B cell (primary cell): Measurements from ENCODE around the gene MPZL3. TPM values are rescaled to one million over a fixed set of nuclear protein-coding genes. Genes with fewer than 3 reads are reported as not detected.

Experiments used
- ATAC-seq: fragments of 200-7000 bp; cut with Tn5 transposase; one replicate; pipeline ENCODE4 v1.10.0; 2021; ENCODE audit warnings: low read depth, mild to moderate bottlenecking, moderate number of reproducible peaks, moderate library complexity
- CTCF ChIA-PET: fragments of 350-600 bp; sonication (Branson Sonifier 250); formaldehyde crosslinking; loops from one replicate; lab custom pipeline; 2021; ENCODE audit warnings: antibody characterized with exemption, inconsistent platforms; lab: Charles Lee
- POLR2A ChIA-PET: fragments of 350-600 bp; sonication (Branson Sonifier 250); formaldehyde crosslinking; loops from one replicate; lab custom pipeline; 2021; ENCODE audit warnings: antibody characterized with exemption; lab: Charles Lee
- DNase-seq: peaks from one replicate; pipeline ENCODE4 v3.0.0; 2013
- H2AFZ ChIP-seq: 2 replicates; pipeline ENCODE4 v1.6.1; 2012; ENCODE audit warnings: mild to moderate bottlenecking, low read depth, low read length; ENCODE audit not compliant: insufficient read depth, poor library complexity, severe bottlenecking
- H3K27ac ChIP-seq, 2 donors: 1 replicate in 1 of 2; 2 replicates in 1 of 2; pipeline ENCODE4 v1.5.1; 2012 to 2013; ENCODE audit warnings: low read length in 2 of 2, mild to moderate bottlenecking in 2 of 2, moderate library complexity in 1 of 2
- H3K27me3 ChIP-seq, 4 experiments: fragments of 200-600 bp in 1 of 4; sonication (generic) in 1 of 4; replicated peaks in 1 of 4; 1 replicate in 2 of 4; 2 replicates in 2 of 4; pipeline versions ENCODE4 v1.6.1 to v1.7.0; 2013 to 2016; ENCODE audit warnings: low read length in 3 of 4, mild to moderate bottlenecking in 2 of 4, mixed read lengths in 1 of 4, moderate library complexity in 1 of 4; ENCODE audit not compliant: insufficient read depth in 4 of 4, control insufficient read depth in 3 of 4; ENCODE audit errors: control extremely low read depth in 1 of 4
- H3K36me3 ChIP-seq, 2 experiments: replicated peaks in 1 of 2; 1 replicate in 1 of 2; 2 replicates in 1 of 2; pipeline versions ENCODE4 v1.6.1 to v1.7.1; 2013; ENCODE audit warnings: low read length in 1 of 2; ENCODE audit not compliant: insufficient read depth in 2 of 2, control insufficient read depth in 1 of 2; ENCODE audit errors: control extremely low read depth in 1 of 2, extremely low read depth in 1 of 2
- H3K4me1 ChIP-seq, 2 donors: fragments of 200-600 bp in 1 of 2; sonication (generic) in 1 of 2; 1 replicate in 1 of 2; 2 replicates in 1 of 2; pipeline versions ENCODE4 v1.5.1 to v1.6.1; 2013 to 2017; ENCODE audit warnings: low read length in 2 of 2; ENCODE audit not compliant: control insufficient read depth in 2 of 2, insufficient read depth in 2 of 2
- H3K4me2 ChIP-seq: replicated peaks from 2 replicates; pipeline ENCODE3; 2012; ENCODE audit warnings: mild to moderate bottlenecking, low read depth, low read length; ENCODE audit not compliant: poor library complexity, severe bottlenecking
- H3K4me3 ChIP-seq, 5 experiments: fragments of 200-600 bp in 1 of 5; sonication (generic) in 1 of 5; 1 replicate in 3 of 5; 2 replicates in 2 of 5; pipeline versions ENCODE4 v1.5.1 to v1.7.0; 2011 to 2016; ENCODE audit warnings: low read length in 4 of 5, mild to moderate bottlenecking in 4 of 5, low read depth in 2 of 5, control low read depth in 1 of 5, moderate library complexity in 1 of 5; ENCODE audit not compliant: insufficient read depth in 1 of 5; ENCODE audit errors: control extremely low read depth in 1 of 5, extremely low read depth in 1 of 5
- H3K79me2 ChIP-seq: fragments of 200-600 bp; sonication (generic); one replicate; pipeline ENCODE4 v1.6.0; 2016; ENCODE audit warnings: low read length; ENCODE audit not compliant: control insufficient read depth, insufficient read depth
- H3K9ac ChIP-seq: fragments of 200-600 bp; sonication (generic); 2 replicates; pipeline ENCODE4 v1.6.1; 2017; ENCODE audit warnings: mild to moderate bottlenecking, low read length, moderate library complexity
- H3K9me3 ChIP-seq, 3 donors: one replicate each; pipeline versions ENCODE4 v1.6.1 to v1.7.1; 2013; ENCODE audit warnings: low read length in 2 of 3; ENCODE audit not compliant: control insufficient read depth in 2 of 3, insufficient read depth in 1 of 3; ENCODE audit errors: control extremely low read depth in 1 of 3
- H4K20me1 ChIP-seq: 2 replicates; pipeline ENCODE4 v1.6.0; 2012; ENCODE audit warnings: mild to moderate bottlenecking, low read length; ENCODE audit not compliant: insufficient read depth, control insufficient read depth, poor library complexity, severe bottlenecking
- H3K27ac Mint-ChIP-seq: one replicate; pipeline ENCODE4 v1.8.0; 2021; ENCODE audit warnings: mixed read lengths
- H3K27me3 Mint-ChIP-seq: one replicate; pipeline ENCODE4 v1.8.0; 2021; ENCODE audit warnings: mixed read lengths
- H3K4me1 Mint-ChIP-seq: one replicate; pipeline ENCODE4 v1.8.0; 2021; ENCODE audit warnings: mixed read lengths
- H3K4me3 Mint-ChIP-seq: one replicate; pipeline ENCODE4 v1.8.0; 2021; ENCODE audit warnings: mixed read lengths
- H3K9me3 Mint-ChIP-seq: one replicate; pipeline ENCODE4 v1.8.0; 2022; ENCODE audit warnings: mixed read lengths; ENCODE audit not compliant: insufficient read depth
- EZH2 ChIP-seq: IDR thresholded peaks from 2 replicates; pipeline ENCODE4 v1.6.1; 2012; ENCODE audit warnings: borderline replicate concordance, low read depth, mild to moderate bottlenecking, moderate library complexity, low read length; ENCODE audit not compliant: insufficient read depth, poor library complexity, severe bottlenecking
- WGBS: methylation state at CpG from one replicate; pipeline ENCODE4 v1.1.5; 2013; ENCODE audit warnings: missing lambda C conversion rate; ENCODE audit not compliant: insufficient coverage; 5-methylcytosine and 5-hydroxymethylcytosine counted together
- intact Hi-C: fragments of 100-400 bp; cut with micrococcal nuclease; formaldehyde crosslinking; loops from one replicate; pipeline ENCODE4 v1.10.0; 2022
- polyA plus RNA-seq: library from polyadenylated mRNA; depleted of rRNA; stranded (reverse); fragments of >200 nt; gene quantifications from 2 replicates; pipeline ENCODE4 v1.2.3, GENCODE V29; 2012
- total RNA-seq, 2 donors: library from RNA; stranded (reverse); fragments of 120-200 nt in 1 of 2; gene quantifications; 1 replicate in 1 of 2; 2 replicates in 1 of 2; pipeline versions ENCODE4 v1.2.3 to v1.2.4, GENCODE V29; 2013 to 2022
- TF ChIP-seq, protein P1 (sequence below): fragments of 200-600 bp; IDR thresholded peaks from one replicate; pipeline ENCODE4 v1.8.0; 2022; ENCODE audit warnings: antibody characterized with exemption, mild to moderate bottlenecking

The MPZL3 gene
- total and polyA plus RNA-seq, 2 donors (not counting 1 experiment from before 2014, with no cell fraction given), result 1.4 to 4.2 TPM

DNA sequence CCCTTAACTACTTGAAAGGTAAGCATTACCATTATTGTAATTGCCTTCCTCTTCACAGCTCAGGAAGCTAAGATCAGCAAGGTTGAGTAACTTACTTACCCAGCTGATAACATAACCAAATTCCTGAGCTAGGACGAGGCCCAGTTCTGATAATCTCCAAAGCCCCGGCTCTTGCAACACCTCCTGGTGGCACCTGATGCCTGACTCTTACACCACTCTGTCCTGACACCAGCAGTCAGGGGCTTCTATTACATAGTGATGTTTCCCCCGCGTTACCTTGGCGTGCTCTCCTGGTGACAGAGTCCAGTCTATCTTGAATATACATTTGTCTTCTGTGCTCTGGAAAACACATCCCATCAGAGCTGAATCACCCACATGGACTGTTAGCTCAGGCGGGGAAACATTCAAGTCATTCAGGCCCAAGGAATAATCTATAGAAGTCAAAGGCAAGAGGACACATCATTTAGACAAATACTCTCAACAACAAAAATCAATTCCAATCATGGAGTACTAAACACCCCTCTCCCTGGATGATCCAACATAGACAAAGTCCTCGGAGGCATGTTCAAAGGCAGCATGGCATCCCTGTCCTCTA lies 39.9 kb downstream of the MPZL3 start:
- H3K27me3 Mint-ChIP-seq, result peaks cover 40% of the 10 kb centered on the region
- CTCF ChIA-PET, result interaction anchor here (1.0 to 4.6 kb wide), 4 partner anchors 13 to 83 kb away, joined by 3 to 59 read pairs (median 4); no protein-coding TSS in a partner anchor
- H3K4me1 ChIP-seq, result peaks cover 50 to 51% of the 10 kb centered on the region in 2 donors

GRCh38 chr11:118211006-118211405 lies 41.2 kb downstream of the MPZL3 start:
- H3K4me3 ChIP-seq, result no peak overlapping the region
- H2AFZ ChIP-seq, result no peak overlapping the region
- CTCF ChIA-PET, result interaction anchor here (1.1 to 4.6 kb wide), 2 partner anchors 12 to 85 kb away, joined by 3 to 59 read pairs; no protein-coding TSS in a partner anchor
- no CpG with 5 or more reads among the region's 6 CpGs for WGBS
- intact Hi-C loops, result loop anchor here (5.0 kb wide), 1 partner anchor 41 kb away; the partner anchor contains the start of gene MPZL3
- POLR2A ChIA-PET, result interaction anchor here (1.4 kb wide), 1 partner anchor 8 kb away, joined by 3 read pairs; no protein-coding TSS in a partner anchor
- Mint-ChIP-seq H3K27me3 (peaks cover 35% of the 10 kb centered on the region), H3K4me1 (peaks cover 53% of the 10 kb centered on the region), H3K27ac (no peak overlapping the region), H3K9me3 (no peaks in the 10 kb centered on the region), H3K4me3 (no peak overlapping the region)
- no peak for DNase-seq
- ATAC-seq, result no peak
- no peaks in the 10 kb centered on the region for H4K20me1 ChIP-seq
- no peak overlapping the region for H3K4me2 ChIP-seq
- TF ChIP-seq, protein P1, sequence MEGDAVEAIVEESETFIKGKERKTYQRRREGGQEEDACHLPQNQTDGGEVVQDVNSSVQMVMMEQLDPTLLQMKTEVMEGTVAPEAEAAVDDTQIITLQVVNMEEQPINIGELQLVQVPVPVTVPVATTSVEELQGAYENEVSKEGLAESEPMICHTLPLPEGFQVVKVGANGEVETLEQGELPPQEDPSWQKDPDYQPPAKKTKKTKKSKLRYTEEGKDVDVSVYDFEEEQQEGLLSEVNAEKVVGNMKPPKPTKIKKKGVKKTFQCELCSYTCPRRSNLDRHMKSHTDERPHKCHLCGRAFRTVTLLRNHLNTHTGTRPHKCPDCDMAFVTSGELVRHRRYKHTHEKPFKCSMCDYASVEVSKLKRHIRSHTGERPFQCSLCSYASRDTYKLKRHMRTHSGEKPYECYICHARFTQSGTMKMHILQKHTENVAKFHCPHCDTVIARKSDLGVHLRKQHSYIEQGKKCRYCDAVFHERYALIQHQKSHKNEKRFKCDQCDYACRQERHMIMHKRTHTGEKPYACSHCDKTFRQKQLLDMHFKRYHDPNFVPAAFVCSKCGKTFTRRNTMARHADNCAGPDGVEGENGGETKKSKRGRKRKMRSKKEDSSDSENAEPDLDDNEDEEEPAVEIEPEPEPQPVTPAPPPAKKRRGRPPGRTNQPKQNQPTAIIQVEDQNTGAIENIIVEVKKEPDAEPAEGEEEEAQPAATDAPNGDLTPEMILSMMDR, result no peak
- no peak for TF ChIP-seq EZH2
- no peaks in the 10 kb centered on the region for H3K27me3 ChIP-seq
- no peak overlapping the region for H3K27ac ChIP-seq
- H3K79me2 ChIP-seq, result no peaks in the 10 kb centered on the region
- peaks cover 51 to 52% of the 10 kb centered on the region in 2 donors for H3K4me1 ChIP-seq
- H3K36me3 ChIP-seq, result no peaks in the 10 kb centered on the region
- no peak overlapping the region for H3K9ac ChIP-seq
- no peaks in the 10 kb centered on the region for H3K9me3 ChIP-seq

More for the DNA sequence above, 39.9 kb downstream of the MPZL3 start:
- Histone ChIP-seq H3K9ac (no peak overlapping the region), H4K20me1 (no peaks in the 10 kb centered on the region), H2AFZ (no peak overlapping the region), H3K79me2 (no peaks in the 10 kb centered on the region), H3K4me3 (peak overlapping the region in 1 of 5 experiments; percentile 42), H3K9me3 (no peaks in the 10 kb centered on the region), H3K4me2 (no peak overlapping the region), H3K27me3 (peaks cover 0 to 6% (median 2%) of the 10 kb centered on the region in 4 experiments), H3K36me3 (no peaks in the 10 kb centered on the region), H3K27ac (no peak overlapping the region)
- 97% methylated on average over 7 of the region's 7 CpGs for WGBS
- no peak for ATAC-seq
- H3K4me3 Mint-ChIP-seq, result no peak overlapping the region
- peaks cover 53% of the 10 kb centered on the region for H3K4me1 Mint-ChIP-seq
- POLR2A ChIA-PET, result interaction anchor here (1.4 kb wide), 1 partner anchor 9 kb away, joined by 3 read pairs; no protein-coding TSS in a partner anchor
- no peak for DNase-seq
- intact Hi-C loops, result loop anchor here (5.0 kb wide), 1 partner anchor 40 kb away; the partner anchor contains the start of gene MPZL3
- no peaks in the 10 kb centered on the region for H3K9me3 Mint-ChIP-seq
- peak overlapping the region; percentile 11 for H3K27ac Mint-ChIP-seq
- TF ChIP-seq EZH2, result no peak
- TF ChIP-seq, protein P1, result no peak
